Fibroblast of the aortic adventitia (primary cell): Measurements from ENCODE around the gene STIMATE. TPM values are rescaled to one million over a fixed set of nuclear protein-coding genes. Genes with fewer than 3 reads are reported as not detected.

Experiments used
- DNase-seq: peaks from one replicate; pipeline ENCODE4 v3.0.0-alpha.2; 2010; ENCODE audit warnings: low read depth
- H3K4me3 ChIP-seq: 2 replicates; pipeline ENCODE4 v1.5.1; 2011; ENCODE audit warnings: low read depth, mild to moderate bottlenecking, control low read depth, low read length, moderate library complexity
- total RNA-seq: library from RNA; depleted of rRNA; stranded (reverse); fragments of >200 nt; gene quantifications from 2 replicates; pipeline ENCODE4 v1.2.3, GENCODE V29; 2012; ENCODE audit warnings: low replicate concordance
- TF ChIP-seq, protein P1 (sequence below): IDR thresholded peaks from 2 replicates; pipeline ENCODE4 v1.5.1; 2011; ENCODE audit warnings: mild to moderate bottlenecking, low read length, control low read depth, inconsistent platforms; ENCODE audit not compliant: insufficient read depth

STIMATE gene
- total RNA-seq, 1 donor: 13.1 TPM

DNA sequence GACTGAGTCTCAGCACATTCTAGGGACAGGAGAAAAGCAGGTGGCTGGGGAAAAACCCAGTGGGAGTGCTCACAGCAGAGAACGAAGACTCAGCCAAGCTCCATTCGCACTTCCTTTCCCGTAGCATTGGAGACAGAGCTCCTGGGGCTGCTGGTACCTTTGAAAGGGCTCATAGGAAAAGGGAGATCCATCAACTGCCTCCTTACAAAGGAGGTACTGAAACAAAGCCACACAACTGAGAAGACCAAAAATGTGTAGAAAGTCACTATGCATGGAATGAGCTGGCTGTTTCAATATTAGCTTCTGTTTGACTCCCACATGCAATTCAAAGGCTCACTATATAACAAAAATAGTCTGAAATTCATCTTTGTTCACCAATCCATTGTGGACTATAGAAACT, 16.9 kb downstream of the STIMATE start:
- no peak for DNase-seq
- H3K4me3 ChIP-seq: no peak overlapping the region
- TF ChIP-seq, protein P1, sequence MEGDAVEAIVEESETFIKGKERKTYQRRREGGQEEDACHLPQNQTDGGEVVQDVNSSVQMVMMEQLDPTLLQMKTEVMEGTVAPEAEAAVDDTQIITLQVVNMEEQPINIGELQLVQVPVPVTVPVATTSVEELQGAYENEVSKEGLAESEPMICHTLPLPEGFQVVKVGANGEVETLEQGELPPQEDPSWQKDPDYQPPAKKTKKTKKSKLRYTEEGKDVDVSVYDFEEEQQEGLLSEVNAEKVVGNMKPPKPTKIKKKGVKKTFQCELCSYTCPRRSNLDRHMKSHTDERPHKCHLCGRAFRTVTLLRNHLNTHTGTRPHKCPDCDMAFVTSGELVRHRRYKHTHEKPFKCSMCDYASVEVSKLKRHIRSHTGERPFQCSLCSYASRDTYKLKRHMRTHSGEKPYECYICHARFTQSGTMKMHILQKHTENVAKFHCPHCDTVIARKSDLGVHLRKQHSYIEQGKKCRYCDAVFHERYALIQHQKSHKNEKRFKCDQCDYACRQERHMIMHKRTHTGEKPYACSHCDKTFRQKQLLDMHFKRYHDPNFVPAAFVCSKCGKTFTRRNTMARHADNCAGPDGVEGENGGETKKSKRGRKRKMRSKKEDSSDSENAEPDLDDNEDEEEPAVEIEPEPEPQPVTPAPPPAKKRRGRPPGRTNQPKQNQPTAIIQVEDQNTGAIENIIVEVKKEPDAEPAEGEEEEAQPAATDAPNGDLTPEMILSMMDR: no peak

DNA sequence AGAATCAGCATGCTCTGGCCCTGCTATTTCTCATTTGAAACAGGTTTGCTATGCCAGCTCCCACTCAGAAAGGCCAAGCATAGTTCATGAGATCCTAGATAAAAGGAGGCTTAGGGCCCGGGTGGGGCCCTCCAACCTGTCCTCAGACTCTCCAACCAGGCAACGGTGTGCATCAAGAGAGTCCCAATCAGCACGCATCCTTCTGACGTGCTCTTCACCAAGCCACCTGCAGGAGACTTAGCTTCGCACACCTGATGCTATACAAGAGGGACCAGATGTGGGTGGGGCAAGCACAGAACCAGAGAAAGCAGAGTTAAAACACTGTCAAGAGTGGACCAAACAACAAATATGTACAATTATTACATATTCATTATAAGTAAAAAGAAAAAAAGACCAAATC, 17.3 kb downstream of the STIMATE start:
- no peak overlapping the region for H3K4me3 ChIP-seq
- TF ChIP-seq, protein P1: no peak
- DNase-seq: no peak

DNA sequence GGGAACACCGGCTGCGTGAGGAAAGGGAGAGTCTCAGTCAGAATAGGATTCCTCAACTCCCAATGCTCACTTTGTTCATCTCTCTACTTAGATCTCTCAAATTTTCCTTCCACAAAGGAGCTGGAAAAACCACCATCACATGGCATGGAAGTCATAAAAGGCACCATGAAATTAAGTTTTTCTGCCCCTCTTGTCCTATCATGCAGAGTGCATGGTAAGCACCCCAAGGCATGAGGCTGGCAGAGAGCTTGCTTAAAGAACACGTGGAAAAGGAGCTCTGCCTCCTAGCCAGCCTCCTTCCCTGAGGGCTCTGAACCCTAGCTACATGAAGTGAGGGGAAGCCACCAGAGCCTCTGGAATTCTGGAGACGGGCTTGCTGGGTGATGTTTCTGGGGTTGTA, 17.8 kb downstream of the STIMATE start:
- no peak overlapping the region for H3K4me3 ChIP-seq
- no peak for DNase-seq
- TF ChIP-seq, protein P1: no peak

DNA sequence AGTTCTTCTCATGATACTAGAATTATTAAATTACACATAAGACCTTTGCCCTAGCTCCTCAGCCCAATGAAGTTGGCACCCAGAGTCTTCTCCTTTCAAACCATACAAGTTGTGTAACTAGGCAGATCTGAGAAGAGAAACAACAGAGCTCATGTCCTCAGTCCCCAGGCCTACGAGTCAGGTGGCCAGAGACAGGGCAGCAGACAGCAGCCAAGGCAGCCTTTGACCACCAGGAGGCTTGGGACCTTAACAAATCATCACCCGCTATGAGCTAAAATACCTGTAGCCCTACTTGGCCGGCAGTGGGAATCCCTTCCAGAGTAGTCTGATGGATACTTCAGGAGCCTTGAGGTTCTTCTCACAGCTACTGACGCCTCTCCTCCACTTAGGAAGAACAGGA, 18.3 kb downstream of the STIMATE start:
- no peak overlapping the region for H3K4me3 ChIP-seq
- DNase-seq: no peak
- TF ChIP-seq, protein P1: no peak

DNA sequence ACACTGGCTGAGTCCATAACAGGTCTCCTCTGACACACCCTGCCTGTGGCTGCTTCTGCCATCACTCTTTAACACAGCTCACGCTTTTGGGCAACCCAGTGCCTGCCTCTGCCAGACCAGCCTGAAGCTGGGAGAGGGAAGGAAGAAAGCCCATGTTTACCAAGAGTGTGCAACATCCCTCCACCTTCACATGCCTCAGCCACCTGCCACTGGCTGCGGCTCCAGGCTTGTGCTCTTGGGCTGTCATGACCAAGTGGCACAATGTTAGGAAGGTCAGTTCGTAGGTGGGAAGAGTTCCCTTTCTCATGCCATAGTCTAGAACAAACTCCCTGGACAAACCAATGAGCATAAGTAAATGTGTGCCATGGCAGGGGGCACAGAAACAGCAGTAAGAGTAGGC, 20.3 kb downstream of the STIMATE start:
- TF ChIP-seq, protein P1: no peak
- no peak for DNase-seq
- no peak overlapping the region for H3K4me3 ChIP-seq

DNA sequence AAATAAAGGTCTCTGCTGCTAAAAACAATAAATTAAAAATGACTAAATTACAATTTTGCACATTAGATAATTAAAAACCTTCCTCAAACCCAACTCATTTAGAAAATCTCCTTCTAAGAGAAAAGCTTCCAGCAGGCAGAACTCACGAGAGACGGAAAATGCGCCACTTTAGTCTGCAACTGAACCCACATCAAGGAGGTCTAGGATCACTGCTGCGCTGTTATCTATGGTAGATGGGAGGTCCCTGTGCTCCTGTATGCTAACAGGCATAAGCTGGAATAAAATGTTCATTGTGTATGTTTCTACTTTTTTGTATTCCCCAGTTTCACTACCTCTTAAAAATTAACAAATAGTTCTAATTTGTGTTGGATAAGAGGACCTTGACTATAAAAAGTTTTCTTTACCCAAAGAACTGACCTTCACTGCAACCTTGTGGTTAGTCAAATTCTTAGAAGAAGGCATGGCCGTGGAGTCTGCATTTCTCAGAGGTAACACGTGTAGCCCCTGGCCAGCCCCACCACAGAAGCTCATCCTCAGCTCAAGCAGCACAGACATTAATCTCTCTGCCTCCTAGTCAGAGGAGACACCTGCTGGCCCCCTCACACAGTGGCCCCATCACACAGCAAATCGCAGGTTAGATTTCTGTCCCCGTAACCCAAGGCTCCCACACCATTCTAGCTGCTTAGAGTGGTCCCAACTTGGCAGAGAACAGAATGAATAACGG, 22.3 kb downstream of the STIMATE start:
- TF ChIP-seq, protein P1: no peak
- no peak overlapping the region for H3K4me3 ChIP-seq
- no peak for DNase-seq

DNA sequence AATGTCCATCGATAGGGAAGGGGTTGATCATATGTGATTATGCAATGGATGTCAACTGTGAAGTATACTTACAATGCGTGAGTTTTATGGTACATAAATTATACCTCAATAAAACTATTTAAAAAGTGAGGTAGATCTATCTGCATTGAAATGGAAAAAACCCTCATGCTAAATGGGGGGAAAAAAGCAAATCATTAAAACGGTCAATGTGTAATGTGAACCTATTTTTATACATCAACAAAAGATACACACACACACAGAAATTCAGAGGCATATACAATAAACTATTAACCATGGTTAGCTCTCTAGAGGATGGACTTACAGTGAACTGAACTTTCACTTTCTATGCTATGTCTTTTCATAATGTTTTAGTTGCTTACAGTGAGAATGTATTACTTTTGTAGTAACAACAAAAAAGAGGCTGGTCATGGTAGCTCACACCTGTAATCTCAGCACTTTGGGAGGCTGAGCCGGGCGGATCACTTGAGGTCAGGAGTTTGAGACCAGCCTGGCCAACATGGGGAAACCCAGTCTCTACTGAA, 23.1 kb downstream of the STIMATE start:
- TF ChIP-seq, protein P1: no peak
- H3K4me3 ChIP-seq: no peak overlapping the region
- no peak for DNase-seq
